NCI-H1436 treated with DMSO at 0.1 percent for 48 hours (cell line): Measurements from ENCODE around the gene MAD2L2.

ENCODE experiments used
- DNase-seq: peaks from one replicate; lab custom pipeline; 2025; lab: John Stamatoyannopoulos, UW

Gene MAD2L2

DNA sequence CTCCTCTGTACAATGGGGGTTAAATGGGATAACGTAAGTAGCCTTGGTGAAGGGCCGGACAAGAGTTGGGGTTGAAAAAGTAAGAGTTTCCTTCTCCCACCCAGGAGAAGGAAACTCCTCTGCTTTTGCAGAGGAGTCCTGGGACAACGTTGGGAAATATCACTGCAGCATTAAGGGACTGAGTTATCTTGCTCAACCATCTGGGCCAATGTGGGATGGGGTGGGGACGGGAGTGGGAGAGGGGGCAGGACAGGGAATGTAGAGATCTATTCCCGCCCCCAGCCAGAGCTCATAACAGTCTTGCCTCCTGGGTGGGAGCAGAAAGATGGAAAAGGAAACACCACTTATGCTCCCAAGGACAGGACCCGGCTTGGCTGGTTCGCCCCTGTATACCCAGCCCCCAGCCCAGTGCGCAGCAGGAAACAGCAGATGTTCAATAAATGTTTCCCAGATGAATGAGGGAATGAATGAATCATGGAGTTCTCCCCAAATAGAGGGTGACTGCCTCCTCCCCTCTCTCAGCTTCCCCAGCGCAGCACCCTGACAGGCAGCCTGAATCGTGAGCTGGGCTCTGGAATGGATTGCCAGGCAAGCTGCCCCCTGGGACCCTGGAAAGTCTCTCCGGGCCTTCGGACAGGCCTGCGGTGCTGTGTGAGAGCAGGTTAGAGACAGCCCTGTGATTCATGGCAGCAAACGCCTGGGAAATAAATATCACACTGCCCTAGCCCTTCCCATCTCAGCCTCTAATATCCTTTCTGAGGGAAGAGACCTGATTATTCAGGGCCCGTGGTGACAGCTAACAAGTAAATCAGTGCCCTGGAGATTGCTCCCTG, 51.5 kb downstream of the MAD2L2 start:
- DNase-seq: no peak

DNA sequence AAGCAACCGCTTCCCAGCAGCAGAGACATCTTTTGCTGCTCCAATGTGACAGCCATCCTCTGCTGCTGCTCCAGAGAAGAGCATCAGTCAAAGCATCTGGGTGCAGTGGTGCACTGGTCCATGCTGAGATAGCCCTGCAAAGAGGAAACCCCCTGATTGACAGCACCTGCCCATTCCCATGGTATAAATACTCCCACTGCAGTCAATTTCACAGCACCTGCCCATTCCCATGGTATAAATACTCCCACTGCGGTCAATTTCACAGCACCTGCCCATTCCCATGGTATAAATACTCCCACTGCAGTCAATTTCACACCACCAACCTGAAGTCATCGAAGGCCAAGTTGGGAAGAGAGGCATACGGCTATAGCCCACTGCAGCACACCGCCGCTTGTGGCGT, 52.2 kb downstream of the MAD2L2 start:
- DNase-seq: no peak

DNA sequence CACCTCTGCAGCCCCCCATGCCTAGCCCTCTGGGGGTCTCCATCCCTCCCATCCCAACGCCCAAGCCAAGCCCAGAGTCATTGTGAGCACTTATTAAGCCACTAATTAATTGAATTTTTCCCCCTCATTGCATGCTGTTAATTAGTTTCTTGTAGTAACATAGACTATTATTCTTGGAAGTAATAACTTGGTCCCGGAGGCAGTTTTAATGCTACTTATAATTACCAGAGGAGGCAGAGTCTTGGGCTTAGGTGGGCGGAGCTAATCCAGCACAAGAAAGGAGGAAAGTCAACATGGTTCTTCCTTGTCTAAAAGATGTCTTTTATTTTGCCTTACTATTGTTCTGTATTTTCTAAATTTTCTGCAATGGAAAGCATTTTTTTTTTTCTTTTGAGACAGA, 54.4 kb downstream of the MAD2L2 start:
- no peak for DNase-seq
